ENCODE measurements around the gene DRD3.

The DRD3 gene

DNA sequence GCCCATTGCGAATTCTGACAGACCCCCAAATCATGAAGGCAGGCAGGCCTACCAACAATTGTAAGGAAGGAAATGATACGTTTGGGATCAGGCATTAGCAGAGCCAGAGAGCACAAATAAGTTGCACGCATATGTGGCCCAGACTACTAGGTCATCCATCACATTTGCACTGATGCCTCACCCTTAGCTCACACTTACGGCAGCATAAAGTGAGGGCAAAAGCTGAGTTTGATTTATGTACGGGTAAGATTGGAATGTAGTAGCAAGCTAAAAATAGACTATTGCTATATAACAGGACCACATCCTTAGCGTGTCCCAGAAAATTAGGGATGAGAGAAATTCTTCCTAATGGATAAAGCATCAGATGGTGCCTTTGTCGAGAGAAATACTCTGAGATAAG, 63.7 kb downstream of the DRD3 start:
- no peak for DNase-seq

DNA sequence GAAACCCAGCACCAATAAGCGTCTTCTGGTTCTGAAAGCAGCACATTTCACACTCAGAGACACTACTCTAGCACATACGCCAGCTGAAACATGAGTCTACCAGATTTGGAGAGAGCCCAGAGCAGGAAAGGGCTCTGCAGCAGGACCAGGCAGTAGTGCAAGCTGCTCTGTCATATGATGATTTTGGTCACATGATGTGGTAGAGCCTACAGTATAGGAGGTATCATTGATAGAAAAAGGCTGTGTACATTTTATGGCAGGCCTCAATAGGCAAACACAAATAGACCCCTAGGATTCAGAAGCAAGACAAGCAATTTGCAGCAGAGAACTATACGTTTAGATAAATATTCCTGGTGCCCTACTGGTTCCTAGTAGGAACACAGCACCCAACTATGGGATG, 64.1 kb downstream of the DRD3 start:
- DNase-seq, result no peak

DNA sequence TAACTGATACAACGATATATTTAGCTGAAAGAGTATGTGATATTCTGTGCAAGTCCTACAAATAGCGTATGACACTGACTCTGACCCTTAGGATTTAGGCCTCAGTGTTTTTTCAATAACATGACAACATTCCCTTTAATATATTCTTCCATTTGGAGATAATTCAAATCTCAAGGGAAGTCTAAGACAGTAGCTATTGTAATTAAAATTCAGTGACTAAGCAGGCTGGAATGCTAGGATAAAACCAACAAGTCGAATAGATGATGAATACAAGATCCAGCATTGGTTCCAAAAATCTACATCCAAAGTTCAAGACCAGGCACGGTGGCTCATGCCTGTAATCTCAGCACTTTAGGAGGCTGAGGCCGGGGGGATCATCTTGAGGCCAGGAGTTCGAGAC, 66.2 kb downstream of the DRD3 start:
- no peak for DNase-seq

DNA sequence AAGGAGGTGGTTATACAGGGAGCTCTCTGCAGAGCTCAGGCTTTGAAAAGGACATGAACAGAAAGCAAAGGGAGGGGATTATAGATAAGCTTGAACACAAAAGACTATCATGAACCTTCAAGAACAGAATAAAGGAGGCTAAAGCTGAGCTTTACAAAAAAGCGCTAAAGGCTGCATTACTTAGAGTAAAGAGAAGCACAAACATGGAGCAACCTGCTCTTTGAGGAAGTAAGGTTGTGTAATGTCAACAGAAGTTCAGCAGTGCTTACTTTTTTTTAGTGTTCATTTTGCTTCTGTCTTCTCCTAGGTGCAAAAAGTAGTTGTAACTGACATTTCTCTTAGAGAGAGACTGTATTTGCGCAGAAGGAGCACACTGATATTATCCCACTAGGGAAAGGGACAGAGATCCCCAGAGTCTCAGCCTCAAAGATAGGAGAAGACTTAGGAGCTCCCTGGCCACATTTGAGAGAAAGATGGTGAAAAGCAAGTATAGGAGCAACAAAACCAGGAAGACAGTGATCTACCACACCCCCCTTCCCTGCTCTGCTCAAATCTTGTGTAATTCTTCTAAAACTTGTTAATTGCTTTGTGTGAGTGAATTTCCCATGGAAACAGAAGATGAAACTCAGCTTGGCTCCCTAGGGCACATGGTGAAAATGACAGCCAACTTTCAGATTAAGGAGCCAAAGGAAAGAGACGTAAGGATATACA, 67.6 kb downstream of the DRD3 start:
- DNase-seq, result peak; percentile 68

DNA sequence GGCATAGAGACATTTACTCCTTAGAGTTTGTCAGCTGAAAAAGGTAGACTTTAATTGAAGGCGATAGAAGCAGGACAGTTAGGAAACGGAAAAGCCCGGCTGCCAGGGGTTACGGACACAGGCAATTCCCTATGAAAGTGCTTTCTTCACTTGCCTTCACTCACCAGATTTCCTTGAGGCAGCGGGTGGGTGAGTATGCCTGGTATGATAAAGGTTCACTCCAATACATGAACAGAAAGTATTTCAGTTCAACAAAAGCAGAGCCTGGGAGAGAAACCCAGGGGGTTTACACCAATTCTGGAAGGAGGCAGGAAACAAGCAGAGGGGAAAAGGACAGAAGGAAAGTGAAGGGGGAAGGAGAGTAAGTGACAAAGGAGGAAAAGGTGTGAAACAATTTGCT, 68.4 kb downstream of the DRD3 start:
- DNase-seq, result no peak

DNA sequence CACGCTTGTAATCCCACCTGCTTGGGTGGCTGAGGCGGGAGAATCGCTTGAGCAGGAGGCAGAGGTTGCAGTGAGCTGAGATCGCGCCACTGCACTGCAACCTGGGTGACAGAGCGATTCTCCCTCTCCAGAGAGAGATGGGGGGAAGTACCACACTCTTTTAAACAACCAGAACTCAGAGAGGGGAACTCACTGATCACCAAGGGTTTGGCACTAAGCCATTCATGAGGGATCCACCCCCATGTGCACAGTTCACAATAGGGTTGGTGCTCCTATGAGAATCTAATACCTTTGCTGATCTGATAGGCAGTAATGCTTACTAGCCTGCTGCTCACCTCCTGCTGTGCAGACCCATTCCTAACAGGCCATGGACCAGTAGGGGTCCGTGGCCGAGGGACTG, 70.7 kb downstream of the DRD3 start:
- peak; percentile 17 for DNase-seq

DNA sequence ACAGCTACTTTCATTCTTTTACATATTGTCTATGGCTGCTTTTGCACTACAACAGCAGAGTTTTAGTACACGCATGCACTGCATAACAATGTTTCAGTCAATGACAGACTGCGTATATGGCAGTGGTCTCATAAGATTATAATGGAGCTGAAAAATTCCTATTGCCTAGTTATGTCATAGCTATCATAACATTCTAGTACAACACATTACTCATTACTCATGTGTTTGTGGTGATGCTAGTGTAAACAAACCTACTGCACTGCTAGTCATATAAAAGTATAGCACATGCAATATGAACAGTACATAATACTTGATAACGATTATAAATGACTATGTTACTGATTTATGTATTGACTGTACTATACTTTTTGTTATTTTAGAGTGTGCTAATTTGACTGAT, 74.4 kb downstream of the DRD3 start:
- DNase-seq, result no peak

DNA sequence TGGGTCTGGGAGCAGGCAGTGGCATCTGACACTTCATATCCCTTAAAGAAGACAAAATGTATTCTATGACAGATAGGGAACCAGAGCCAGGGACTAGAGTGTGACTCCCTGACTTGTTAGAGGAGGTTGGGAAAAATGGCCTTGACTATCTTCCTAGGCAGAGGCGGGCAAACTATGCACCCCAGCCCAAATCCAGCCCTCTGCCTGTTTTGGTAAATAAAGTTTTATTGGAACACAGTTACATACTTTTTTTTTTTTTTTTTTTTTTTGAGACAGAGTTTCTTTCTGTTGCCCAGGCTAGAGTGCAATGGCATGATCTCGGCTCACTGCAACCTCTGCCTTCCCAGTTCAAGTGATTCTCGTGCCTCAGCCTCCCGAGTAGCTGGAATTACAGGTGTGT, 75.0 kb downstream of the DRD3 start:
- DNase-seq, result no peak

DNA sequence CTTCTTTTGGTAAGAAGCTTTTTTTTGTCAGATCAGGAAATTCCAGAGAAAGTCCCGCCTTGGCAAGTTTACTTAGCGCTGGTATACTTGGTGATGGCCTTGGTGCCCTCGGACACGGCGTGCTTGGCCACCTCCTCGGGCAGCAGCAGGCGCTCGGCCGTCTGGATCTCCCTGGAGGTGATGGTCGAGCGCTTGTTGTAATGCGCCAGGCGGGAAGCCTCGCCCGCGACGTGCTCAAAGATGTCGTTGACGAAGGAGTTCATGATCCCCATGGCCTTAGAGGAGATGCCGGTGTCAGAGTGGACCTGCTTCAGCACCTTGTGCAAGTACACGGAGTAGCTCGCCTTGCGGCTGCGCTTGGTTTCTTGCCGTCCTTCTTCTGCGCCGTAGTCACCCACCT, 75.7 kb downstream of the DRD3 start:
- no peak for DNase-seq

DNA sequence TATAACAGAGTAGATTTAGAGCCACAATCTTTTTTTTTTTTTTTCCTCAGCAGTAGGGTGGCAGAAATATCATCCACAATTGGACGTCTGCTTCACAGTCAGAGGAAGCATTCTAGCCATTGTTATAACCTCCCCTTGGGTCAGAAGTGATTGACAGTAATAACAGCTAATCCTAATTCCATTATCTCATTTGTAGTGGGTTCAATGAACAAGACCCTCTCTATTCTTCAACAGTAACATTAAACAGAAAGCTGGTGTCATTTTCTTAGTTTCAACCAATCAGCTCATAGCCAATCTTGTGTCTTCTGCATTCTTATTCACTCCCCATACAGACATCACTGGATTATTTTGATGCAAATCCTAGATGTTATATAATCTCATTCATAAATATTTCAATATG, 77.8 kb downstream of the DRD3 start:
- no peak for DNase-seq

DNA sequence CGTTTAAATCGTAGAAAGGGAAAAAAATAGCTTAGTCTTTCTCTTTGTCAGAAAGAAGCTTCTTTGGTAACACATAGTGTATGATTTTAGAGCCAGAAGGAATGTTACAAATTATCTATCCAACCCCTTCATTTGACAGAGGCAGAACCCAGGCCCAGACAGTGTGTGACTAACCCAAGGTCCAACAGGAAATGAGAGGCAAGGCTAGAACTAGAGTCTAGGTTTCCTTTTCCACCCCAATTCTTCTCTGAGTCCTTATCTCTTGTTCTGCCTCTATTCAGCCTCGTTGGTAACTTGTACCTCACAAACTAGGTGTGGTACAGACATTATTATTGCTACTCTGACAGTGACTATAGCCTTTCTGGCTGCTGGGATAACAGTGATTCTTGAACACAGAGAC, 83.1 kb downstream of the DRD3 start:
- no peak for DNase-seq

DNA sequence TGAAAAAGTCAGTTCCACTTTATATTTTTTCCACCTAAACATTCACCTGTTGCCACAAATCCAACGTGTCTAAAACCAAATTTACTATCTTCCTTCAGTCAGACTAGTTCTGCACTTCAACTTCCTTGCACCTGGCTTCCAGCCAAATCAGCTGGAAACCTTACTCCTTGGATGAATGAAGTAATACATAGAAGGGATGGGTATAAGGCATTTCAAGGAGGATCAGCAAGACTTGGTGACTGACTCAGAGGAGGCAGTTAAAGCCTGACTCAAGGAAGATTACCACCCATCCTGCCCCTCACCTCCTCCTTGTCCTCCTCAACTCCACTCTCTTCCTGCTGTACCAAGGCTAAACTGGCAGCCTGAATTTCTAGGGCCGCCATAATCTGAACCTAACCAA, 85.3 kb downstream of the DRD3 start:
- DNase-seq, result peak; percentile 9

DNA sequence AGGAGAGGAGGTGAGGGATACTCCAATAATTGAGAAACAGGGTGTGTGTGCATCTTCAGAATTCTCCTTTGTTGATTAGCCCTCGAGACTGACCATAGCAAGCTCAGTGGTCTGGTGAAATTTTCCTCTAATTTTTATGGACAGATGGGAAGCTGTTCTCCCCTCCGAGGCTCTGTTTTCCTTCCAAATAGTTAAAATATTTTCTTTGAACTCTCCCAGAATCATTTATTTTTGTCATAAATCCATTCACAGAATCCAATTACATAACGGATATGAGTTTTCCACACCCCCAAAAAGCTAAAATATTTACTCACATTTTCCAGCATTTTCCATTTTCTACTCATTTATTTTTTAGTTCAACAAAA, 85.9 kb downstream of the DRD3 start:
- no peak for DNase-seq

DNA sequence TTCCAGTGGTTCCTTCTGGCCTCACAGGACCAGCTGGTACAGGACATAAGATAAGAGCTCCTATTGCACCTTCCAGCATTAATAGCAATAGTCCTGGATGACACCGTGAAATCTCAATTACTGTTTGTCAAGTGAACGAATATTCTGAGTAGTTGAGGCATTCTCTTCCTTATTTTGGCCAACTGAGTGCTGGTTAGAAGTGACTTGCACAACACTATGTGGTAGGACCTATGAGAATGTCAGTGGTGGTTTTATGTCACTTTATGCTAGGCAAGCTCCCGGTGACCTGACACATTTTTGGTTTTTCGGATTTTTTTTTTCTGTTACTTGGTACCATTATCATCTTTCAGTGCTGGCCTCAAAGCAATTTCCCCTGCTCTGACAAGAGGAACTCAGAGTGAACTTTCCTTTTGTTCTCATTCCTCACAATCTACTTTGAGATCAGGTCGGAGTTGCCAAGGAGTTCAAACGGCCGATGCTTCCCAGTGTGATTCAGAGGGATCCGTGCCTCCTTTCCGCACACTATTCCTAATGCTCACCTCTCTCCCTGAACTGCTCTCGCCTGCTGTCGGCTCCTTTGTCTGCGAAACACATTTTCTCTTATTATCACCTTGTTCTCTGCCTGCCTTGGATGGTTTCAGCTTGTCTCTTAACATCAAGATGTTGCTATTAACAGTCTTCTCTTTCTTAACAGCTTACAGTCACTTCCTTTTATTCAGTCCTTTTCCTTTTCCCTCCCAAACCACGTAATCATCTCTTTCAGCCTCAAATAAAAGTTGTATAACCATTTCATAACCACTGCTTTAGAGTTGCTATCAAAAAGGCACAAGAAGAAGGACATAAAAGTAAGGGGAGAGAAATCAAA, 86.5 kb downstream of the DRD3 start:
- peak; percentile 30 for DNase-seq

DNA sequence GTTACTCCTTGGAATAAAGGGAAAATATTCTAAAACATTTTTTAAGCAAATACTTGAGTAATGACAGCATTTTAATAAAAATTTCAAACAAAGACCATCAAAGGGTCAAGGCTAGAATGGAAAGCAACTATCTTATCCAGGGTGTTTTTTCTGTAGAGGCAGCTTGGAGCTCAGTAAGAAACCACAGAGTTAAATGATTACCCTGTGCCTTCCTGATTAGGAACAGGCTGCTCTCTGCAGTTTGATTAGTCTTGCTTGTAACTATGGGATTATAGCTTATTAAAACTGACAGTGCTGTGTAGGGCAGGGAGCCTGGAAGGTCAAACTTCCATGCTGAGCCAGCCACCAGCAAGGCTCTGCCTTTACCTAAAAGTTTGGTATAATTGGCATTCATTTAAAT, 89.2 kb downstream of the DRD3 start:
- peak; percentile 9 for DNase-seq

DNA sequence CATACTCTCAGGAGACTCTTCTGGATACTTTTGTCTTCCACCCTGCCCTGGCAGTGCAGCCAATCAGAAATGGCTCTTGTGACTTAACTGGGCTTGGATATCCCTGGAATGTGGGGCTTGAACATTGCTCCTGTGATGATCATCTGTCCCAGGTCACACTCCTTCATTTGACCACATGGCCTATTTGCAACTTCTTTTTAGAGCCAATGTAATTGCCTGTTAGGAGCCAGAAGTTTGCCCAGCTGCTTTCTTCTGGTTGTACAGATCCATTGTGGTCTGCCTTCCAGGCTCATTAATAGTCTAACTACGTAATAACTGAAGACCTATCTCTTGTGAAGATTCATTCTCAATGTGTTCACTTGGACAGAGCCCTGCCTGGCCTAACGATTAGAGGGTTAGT, 92.5 kb downstream of the DRD3 start:
- no peak for DNase-seq

DNA sequence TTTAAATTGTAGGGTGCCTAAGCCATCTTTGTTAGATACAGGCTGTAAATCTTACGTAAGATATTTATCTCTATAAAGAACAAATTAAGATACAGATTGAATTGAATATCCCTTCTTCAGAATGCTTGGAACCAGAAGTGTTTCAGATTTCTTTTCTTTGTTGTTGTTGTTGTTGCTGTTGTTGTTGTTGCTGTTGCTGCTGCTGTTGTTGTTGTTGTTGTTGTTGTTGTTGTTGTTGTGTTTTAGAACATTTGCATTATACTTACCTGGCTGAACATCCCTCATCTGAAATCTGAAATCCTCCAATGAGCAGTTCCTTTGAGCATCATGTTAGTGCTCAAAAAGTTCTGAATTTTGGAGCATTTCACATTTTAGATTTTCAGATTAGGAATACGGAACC, 95.7 kb downstream of the DRD3 start:
- DNase-seq, result no peak

DNA sequence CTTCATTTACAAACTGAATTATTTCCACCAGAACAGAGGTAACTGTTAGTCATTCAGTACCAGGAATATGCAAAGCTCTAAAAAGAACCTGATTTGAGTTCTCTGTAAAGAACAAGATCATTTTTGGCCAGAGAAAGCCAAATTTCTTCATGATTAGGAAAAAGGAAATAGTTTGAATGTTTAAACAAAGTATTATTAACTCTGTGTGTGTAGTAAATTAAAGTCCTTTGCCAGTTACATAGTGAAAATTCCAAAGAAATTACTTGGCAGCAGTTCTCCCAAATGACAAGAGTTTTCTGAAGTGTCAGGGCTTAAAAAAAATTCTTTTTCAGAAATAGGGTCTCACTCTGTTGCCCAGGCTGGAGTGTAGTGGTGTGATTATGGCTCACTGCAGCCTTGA, 97.8 kb downstream of the DRD3 start:
- no peak for DNase-seq

DNA sequence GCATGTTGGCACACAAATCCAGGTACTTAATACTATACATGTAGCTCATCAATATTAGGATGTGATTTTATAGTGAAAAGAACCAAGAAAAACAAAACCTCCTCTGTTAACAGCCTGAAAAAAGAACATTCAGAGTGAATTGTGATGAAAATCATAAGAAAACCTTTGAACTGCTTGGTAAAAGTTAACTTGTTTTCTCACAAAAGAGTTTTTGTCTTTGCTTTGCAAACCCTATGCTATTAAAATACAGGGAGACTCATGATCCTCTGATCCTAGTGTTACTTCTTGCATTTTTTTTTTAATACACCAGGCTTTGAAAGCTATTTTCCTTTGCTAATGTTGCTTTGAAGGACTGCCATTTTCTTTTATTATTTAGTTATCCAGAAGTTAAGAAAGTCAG, 98.7 kb downstream of the DRD3 start:
- no peak for DNase-seq

DNA sequence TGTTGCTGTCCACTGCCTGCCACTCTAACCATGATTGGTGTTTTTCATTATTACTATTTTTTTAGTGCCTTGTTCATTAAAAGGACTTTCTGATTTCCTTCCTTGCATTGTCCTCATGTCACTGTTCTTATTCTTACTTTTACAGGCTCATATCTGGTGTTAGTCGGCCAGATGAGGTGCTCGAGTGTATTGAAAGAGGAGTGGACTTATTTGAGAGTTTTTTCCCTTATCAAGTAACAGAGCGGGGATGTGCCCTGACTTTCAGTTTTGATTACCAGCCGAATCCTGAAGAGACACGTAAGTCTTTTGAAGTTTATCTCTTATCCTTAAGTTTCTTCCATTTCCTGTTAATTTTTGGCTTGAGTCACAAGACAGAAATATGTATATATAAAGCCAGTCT, 99.1 kb downstream of the DRD3 start:
- DNase-seq, result peak; percentile 49

DNA sequence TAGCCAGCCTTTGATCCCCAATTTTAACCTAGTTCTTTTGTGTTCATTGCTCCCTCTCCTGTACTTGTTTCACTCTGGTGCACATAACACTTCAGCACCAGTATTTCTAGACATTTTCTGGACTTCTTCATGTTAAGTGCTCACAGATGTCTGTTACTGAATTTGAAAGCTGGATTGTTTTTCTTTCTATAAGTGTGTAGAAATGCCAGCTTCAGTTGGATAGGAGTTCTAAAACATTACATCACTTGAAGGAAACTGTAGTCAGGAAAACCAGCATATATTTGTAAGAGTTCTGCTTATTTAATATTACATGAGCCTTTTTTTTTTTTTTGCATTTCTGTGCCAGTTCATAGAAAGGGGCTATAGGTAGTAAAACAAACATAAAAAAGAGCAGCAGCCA, 100.7 kb downstream of the DRD3 start:
- no peak for DNase-seq

All from hematopoietic multipotent progenitor cell treated with erythropoietin and hydrocortisone succinate and interleukin-3 and kit ligand, for 6 days (in vitro differentiated cells).